ENCODE measurements around the gene ZNF320. TPM values are rescaled to one million over a fixed set of nuclear protein-coding genes. Genes with fewer than 3 reads are reported as not detected.

ZNF320 gene
- total and polyA plus RNA-seq, 2 experiments from 2014 or later = 13.6 to 32.3 TPM

DNA sequence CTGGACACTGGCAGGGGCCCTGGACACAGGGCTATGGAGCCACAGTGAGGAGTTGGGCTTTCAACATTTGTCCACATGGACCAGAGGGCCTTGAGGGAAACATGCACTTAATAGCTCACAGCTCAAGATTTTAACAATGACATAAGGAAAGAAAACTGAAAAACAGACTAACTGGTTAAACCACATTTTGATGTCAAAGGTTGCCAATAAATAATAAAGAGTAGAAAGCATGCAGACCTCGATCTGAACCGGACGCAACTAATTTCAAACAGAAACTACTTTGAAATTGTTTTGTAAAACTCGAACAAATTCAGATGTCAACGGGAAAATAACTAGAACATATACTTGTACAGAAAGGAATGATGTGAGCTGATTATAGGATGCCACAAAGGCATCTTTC is 41.3 kb upstream of the ZNF320 start (continued):
- TF ChIP-seq, protein P1, sequence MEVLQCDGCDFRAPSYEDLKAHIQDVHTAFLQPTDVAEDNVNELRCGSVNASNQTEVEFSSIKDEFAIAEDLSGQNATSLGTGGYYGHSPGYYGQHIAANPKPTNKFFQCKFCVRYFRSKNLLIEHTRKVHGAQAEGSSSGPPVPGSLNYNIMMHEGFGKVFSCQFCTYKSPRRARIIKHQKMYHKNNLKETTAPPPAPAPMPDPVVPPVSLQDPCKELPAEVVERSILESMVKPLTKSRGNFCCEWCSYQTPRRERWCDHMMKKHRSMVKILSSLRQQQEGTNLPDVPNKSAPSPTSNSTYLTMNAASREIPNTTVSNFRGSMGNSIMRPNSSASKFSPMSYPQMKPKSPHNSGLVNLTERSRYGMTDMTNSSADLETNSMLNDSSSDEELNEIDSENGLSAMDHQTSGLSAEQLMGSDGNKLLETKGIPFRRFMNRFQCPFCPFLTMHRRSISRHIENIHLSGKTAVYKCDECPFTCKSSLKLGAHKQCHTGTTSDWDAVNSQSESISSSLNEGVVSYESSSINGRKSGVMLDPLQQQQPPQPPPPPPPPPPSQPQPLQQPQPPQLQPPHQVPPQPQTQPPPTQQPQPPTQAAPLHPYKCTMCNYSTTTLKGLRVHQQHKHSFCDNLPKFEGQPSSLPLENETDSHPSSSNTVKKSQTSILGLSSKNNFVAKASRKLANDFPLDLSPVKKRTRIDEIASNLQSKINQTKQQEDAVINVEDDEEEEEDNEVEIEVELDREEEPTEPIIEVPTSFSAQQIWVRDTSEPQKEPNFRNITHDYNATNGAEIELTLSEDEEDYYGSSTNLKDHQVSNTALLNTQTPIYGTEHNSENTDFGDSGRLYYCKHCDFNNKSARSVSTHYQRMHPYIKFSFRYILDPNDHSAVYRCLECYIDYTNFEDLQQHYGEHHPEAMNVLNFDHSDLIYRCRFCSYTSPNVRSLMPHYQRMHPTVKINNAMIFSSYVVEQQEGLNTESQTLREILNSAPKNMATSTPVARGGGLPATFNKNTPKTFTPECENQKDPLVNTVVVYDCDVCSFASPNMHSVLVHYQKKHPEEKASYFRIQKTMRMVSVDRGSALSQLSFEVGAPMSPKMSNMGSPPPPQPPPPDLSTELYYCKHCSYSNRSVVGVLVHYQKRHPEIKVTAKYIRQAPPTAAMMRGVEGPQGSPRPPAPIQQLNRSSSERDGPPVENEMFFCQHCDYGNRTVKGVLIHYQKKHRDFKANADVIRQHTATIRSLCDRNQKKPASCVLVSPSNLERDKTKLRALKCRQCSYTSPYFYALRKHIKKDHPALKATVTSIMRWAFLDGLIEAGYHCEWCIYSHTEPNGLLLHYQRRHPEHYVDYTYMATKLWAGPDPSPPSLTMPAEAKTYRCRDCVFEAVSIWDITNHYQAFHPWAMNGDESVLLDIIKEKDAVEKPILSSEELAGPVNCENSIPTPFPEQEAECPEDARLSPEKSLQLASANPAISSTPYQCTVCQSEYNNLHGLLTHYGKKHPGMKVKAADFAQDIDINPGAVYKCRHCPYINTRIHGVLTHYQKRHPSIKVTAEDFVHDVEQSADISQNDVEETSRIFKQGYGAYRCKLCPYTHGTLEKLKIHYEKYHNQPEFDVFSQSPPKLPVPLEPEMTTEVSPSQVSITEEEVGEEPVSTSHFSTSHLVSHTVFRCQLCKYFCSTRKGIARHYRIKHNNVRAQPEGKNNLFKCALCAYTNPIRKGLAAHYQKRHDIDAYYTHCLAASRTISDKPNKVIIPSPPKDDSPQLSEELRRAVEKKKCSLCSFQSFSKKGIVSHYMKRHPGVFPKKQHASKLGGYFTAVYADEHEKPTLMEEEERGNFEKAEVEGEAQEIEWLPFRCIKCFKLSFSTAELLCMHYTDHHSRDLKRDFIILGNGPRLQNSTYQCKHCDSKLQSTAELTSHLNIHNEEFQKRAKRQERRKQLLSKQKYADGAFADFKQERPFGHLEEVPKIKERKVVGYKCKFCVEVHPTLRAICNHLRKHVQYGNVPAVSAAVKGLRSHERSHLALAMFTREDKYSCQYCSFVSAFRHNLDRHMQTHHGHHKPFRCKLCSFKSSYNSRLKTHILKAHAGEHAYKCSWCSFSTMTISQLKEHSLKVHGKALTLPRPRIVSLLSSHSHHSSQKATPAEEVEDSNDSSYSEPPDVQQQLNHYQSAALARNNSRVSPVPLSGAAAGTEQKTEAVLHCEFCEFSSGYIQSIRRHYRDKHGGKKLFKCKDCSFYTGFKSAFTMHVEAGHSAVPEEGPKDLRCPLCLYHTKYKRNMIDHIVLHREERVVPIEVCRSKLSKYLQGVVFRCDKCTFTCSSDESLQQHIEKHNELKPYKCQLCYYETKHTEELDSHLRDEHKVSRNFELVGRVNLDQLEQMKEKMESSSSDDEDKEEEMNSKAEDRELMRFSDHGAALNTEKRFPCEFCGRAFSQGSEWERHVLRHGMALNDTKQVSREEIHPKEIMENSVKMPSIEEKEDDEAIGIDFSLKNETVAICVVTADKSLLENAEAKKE (CRISPR knock-in tag; IDR thresholded peaks at IDR 0.05) = no peak
- TF ChIP-seq POLR2AphosphoS5 (IDR thresholded peaks at IDR 0.05; ENCODE audit: low read depth) (no peak), JUNB (IDR thresholded peaks at IDR 0.05; ENCODE audit: unreplicated experiment) (no peak), CREB1 (CRISPR knock-in tag; IDR thresholded peaks at IDR 0.05; ENCODE audit: low read depth) (no peak), EZH2 (IDR thresholded peaks at IDR 0.05; ENCODE audit: low read depth, unreplicated experiment) (no peak), NANOG (IDR thresholded peaks at IDR 0.05; ENCODE audit: borderline replicate concordance) (no peak)

DNA sequence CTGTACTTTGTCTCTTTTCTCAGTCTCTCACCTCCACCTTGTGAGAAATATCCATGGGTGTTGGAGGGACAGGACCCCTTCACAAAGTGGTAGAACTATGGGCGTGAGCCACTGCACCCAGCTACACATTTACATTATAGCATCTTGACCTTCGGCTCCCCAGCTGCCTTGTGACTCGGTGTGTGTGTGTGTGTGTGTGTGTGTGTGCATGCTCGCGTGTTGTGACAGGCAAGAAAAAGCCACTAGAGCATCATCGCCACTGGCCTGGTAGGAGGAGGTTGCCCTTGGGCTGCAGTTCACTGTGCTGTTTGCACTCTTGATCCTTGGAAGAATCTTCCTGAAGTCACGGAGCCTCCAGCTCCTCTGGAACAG is 39.5 kb upstream of the ZNF320 start:
- Histone ChIP-seq H3F3A (replicated peaks; ENCODE audit: low read depth) (no peaks in the 10 kb centered on the region), H3K27me3 (ENCODE audit: insufficient read depth) (no peaks in the 10 kb centered on the region), H3K27ac (ENCODE audit: low read depth) (no peak overlapping the region), H3K9me2 (ENCODE audit: insufficient read depth) (no peaks in the 10 kb centered on the region), H3K4me1 (ENCODE audit: insufficient read depth) (0 out of 2 replicates have a peak, but pooled peaks cover 8% of the 10 kb centered on the region), H4K20me1 (replicated peaks; ENCODE audit: insufficient read depth) (peaks cover 16% of the 10 kb centered on the region), H3K79me2 (replicated peaks; ENCODE audit: insufficient read depth) (peaks cover 48% of the 10 kb centered on the region), H3K36me3 (ENCODE audit: insufficient read depth) (0 out of 2 replicates have a peak, but pooled peaks cover 5% of the 10 kb centered on the region), H3K4me3 (no peak overlapping the region), H2AFZ (no peak overlapping the region), H3K4me2 (no peak overlapping the region)
- DNase-seq (ENCODE audit: low spot score) = no peak
- no peak for ATAC-seq
- peaks cover 2% of the 10 kb centered on the region for H3K27me3 Mint-ChIP-seq (ENCODE audit: insufficient read depth, low read depth, poor library complexity)
- H3K36me3 Mint-ChIP-seq (ENCODE audit: low read depth) = peaks cover 23% of the 10 kb centered on the region; the same call in 2 of the 3 replicates
- peaks cover 24% of the 10 kb centered on the region for H3K4me1 Mint-ChIP-seq
- H3K9me3 Mint-ChIP-seq = no peaks in the 10 kb centered on the region; the same call in 2 of the 3 replicates
- no peak overlapping the region for H3K27ac Mint-ChIP-seq
- TF ChIP-seq, protein P1 (CRISPR knock-in tag; IDR thresholded peaks at IDR 0.05) = no peak
- no peak for TF ChIP-seq JUNB (IDR thresholded peaks at IDR 0.05; ENCODE audit: unreplicated experiment)
- no peak overlapping the region for H3K4me3 Mint-ChIP-seq

All from GM23338 (cell line).